NCI-H2196 (cell line): Measurements from ENCODE around the gene NFAT5.
"Not testable (repeated sequence)": the region's sequence is repeated elsewhere in the genome, so short reads cannot be mapped to it uniquely, and the experiment has no call there.

Source experiments
- DNase-seq: peaks from one replicate; lab custom pipeline; 2025; ENCODE audit not compliant: unreplicated experiment; lab: John Stamatoyannopoulos, UW

The NFAT5 gene

GRCh38 chr16:69729030-69729429 is 163.3 kb downstream of the NFAT5 start:
- not testable (repeated sequence) for DNase-seq

DNA sequence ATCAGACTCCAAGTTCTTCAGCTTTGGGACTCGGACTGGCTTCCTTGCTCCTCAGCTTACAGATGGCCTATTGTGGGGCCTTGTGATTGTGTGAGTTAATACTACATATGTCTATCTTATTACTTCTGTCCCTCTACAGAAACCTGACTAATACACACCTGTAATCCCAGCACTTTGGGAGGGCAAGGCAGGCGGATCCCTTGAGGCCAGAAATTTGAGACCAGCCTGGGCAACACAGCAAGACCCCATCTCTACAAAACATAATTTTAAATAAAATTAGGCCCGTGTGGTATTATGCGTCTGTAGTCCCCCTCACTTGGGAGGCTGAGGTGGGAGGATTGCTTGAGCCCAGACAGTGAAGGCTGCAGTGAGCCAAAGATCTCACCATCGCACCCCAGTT is 165.5 kb downstream of the NFAT5 start:
- DNase-seq = not testable (repeated sequence)

DNA sequence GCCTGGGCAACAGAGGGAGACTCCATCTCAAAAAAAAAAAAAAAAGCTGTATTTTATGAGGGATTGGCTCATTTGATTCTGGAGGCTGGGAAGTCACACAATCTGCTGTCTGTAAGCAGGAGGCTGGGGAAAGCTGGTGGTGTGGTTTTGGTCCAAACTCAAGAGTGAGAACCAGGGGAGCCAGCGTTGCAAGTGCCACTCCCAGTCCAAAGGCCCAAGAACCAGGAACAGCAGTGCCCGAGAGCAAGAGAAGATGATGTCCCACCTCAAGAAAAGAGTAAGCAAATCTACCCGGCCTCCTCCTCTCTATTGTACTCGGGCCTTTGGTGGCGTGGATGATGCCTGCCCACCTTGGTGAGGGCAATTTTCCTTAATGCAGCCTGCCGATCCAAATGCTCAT is 166.3 kb downstream of the NFAT5 start:
- no peak for DNase-seq

- DNase-seq = no peak
Measured at GRCh38 chr16:69741519-69741918, 175.8 kb downstream of the NFAT5 start.

- peak; percentile 14 for DNase-seq
Measured at GRCh38 chr16:69741951-69742904, 176.5 kb downstream of the NFAT5 start.

DNA sequence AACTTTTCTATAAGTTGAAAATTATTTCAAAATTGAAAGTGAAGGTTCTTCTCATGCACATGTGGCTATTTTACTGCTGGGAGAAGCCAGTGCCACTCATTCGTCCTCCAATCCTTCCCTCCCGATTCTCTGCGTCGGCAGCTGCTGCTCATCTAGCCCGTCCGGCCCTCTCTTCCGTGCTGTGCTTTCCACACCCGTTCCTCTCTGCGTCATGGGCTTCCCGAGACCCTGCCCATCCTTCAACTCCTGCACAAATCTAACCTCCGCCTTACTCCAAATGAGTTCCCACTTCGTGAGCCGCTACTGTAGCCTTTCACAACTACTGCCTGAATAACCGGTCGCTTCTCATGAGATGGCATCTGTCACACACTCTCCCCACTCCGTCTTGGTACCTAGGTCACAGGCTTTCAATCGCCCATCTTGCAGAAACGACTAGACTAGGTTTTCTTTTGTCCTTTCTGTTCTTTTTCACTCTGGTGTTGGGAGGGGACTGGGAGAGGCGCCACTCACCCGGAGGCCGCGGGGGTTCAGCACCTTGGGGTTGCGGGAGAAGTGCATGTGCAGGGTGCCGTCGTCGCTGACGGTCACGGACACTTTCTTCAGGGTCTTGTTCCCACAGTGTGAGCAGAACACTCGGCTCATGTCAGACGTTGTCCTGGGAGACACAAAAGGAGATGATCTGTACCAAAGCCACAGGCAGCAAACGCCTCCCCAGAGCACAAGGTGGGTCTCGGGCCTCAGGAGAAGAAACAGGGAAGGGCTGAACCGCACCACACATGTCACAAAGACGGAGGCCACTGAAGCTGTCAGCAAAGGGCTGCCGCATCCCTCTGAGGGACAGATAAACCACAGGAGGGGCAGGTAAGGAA is 178.8 kb downstream of the NFAT5 start:
- DNase-seq = no peak

DNA sequence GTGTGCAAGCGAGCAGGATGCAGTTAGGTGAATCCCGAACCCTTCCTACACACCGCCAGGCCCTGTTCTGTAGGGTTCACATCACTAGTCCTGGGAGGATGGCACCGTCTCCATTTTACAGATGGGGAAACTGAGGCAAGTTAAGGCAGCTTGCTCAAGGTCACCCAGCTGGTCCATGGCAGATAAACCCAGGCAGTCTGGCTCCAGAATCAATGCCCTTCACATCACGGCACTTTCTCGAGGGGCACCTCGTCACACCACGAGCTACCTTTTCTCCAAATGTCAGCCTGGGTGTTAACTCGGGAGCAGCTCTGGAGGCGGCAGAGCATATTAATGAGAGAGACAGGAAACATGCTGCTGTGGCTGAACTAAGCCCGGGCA is 179.5 kb downstream of the NFAT5 start:
- no peak for DNase-seq

GRCh38 chr16:69745959-69746358 is 180.2 kb downstream of the NFAT5 start:
- no peak for DNase-seq

DNA sequence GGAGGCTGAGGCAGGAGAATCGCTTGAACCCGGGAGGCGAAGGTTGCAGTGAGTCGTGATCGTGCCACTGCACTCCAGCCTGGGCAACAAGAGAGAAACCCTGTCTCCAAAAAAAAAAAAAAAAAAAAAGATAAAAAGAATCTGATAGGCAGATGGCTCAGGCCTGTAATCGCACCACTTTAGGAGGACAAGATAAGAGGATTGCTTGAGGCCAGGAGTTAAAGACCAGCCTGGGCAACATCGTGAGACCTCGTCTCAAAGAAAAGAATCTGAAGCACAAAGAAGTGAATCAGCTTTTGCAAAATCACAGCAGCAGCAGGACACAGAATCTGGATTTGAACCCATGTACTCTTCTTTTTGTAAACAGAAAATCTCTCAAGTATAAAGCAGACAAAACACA is 181.3 kb downstream of the NFAT5 start:
- DNase-seq = no peak

DNA sequence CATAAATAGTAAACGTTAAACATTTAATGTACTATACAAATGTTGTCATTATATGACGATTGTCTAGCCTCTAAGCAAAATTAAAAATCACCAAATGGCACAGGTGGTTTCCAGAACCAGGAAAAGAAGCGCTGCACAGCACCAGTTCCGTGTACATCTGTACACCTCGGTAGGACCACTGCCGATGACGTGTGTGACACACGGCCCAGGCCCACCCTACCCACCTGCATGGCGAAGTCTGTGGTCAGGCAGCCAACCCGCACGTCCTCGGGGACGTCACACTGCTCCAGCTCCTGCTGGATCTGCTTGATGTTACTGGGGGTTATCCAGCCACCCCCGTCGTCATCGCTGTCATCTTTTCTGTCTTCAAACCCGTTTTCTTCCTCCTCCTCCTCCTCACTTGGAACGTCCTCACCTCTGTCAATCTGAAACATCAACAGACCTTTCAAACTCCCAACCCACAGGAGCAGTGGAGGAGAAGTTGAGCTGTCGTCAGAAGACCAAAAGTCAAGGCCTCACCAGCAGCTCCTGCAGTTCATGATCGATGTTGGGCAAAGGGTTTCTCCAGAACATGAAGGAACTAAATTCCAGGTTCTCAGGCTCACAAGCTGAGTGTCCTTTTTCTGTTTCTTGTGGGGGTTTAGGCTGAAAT is 183.1 kb downstream of the NFAT5 start:
- no peak for DNase-seq

DNA sequence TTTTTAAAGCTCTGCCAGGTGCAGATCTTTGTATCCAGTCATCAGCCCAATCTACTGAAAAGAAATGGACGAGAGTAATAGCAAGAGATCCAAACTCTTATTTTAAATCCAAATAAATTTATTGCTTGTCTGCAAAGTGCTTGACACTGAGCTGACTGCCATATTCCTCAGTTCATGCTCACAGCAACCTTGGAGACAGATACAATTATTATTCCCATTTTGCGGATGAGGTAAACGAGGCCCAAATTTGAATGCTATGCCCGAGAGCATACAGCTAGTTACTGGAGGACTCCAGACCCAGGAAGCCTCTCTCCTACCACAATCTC is 188.3 kb downstream of the NFAT5 start:
- no peak for DNase-seq
